DND-41 (cell line): ENCODE data around the gene KLF14.

Experiments used
- EZH2 ChIP-seq: IDR thresholded peaks from 3 replicates; pipeline ENCODE4 v1.6.1; 2012; ENCODE audit warnings: borderline replicate concordance, low read depth, mild to moderate bottlenecking, moderate library complexity, low read length, inconsistent platforms; ENCODE audit not compliant: severe bottlenecking
- TF ChIP-seq, protein P1 (sequence below): IDR thresholded peaks from 2 replicates; pipeline ENCODE4 v1.5.1; 2012; ENCODE audit warnings: borderline replicate concordance, low read length, moderate library complexity, mild to moderate bottlenecking; ENCODE audit not compliant: poor library complexity, severe bottlenecking; ENCODE audit errors: extremely low read depth

DNA sequence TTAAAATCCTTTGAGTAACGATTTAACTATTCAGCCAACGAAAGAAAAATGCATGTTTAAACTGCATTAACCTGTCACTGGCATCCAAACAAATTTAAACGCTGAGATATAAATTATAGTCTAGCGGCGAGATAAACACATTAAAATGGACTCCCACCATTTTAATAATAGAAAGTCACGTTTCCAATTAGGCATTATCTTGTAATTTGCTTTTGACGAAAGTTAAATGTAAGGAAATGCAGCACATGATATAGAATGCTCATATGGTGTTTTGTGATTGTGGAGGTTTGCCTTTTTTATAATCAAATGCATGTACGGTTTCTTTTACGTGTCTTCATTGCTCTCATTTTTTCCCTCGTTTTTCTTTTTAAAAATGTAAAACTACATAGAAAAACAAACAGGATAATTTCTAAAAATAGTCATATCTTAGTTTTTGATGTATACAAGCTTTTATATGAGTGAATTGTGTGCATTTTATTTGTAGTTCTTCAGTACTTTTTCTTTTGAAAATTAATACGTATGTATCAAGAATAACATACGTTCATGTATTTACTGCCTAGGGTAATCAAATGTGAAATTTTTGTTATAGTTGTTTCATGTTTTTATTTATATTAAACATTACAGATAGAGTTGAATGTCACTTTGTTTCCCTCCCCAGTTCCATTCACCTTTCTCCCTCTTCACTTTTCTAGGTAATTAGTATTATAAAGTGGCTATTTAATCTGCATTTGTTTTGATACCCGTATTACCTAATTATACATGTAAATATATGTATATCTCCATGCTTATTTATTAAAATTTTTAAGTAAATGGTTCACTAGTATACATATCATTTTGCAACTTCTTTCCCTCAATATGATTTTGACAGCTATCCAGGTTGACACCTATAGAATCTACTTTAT is 1.1 kb upstream of the KLF14 start:
- peak; percentile 56 for TF ChIP-seq EZH2
- TF ChIP-seq, protein P1, sequence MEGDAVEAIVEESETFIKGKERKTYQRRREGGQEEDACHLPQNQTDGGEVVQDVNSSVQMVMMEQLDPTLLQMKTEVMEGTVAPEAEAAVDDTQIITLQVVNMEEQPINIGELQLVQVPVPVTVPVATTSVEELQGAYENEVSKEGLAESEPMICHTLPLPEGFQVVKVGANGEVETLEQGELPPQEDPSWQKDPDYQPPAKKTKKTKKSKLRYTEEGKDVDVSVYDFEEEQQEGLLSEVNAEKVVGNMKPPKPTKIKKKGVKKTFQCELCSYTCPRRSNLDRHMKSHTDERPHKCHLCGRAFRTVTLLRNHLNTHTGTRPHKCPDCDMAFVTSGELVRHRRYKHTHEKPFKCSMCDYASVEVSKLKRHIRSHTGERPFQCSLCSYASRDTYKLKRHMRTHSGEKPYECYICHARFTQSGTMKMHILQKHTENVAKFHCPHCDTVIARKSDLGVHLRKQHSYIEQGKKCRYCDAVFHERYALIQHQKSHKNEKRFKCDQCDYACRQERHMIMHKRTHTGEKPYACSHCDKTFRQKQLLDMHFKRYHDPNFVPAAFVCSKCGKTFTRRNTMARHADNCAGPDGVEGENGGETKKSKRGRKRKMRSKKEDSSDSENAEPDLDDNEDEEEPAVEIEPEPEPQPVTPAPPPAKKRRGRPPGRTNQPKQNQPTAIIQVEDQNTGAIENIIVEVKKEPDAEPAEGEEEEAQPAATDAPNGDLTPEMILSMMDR: no peak
